WTC11 (cell line): ENCODE data around the gene CALHM5. TPM values are rescaled to one million over a fixed set of nuclear protein-coding genes. Genes with fewer than 3 reads are reported as not detected.

Experiments
- ATAC-seq: fragments of 200-7000 bp; cut with Tn5 transposase; 2 replicates; pipeline ENCODE4 v1.10.0; 2021; ENCODE audit warnings: mild to moderate bottlenecking, moderate library complexity
- CTCF ChIA-PET: fragments of 300-600 bp; sonication (Branson Sonifier 250); formaldehyde crosslinking; loops from one replicate; lab custom pipeline; 2021; ENCODE audit warnings: antibody characterized with exemption; lab: Charles Lee
- POLR2A ChIA-PET: fragments of 350-600 bp; sonication (Branson Sonifier 250); formaldehyde crosslinking; loops from one replicate; lab custom pipeline; 2021; ENCODE audit warnings: antibody characterized with exemption; lab: Charles Lee
- DNase-seq: peaks from one replicate; pipeline ENCODE4 v3.0.0; 2021; ENCODE audit warnings: low spot score
- H3K27ac Mint-ChIP-seq: 2 replicates; pipeline ENCODE4 v1.8.0; 2021; ENCODE audit warnings: mixed read lengths
- H3K27me3 Mint-ChIP-seq: 2 replicates; pipeline ENCODE4 v1.8.0; 2021; ENCODE audit warnings: low read depth, mild to moderate bottlenecking, moderate library complexity, mixed read lengths
- H3K36me3 Mint-ChIP-seq: 2 replicates; pipeline ENCODE4 v1.8.0; 2021; ENCODE audit warnings: mixed read lengths
- H3K4me1 Mint-ChIP-seq: 2 replicates; pipeline ENCODE4 v1.8.0; 2022; ENCODE audit warnings: mixed read lengths
- H3K4me3 Mint-ChIP-seq: 2 replicates; pipeline ENCODE4 v1.8.0; 2021; ENCODE audit warnings: mild to moderate bottlenecking, moderate library complexity, mixed read lengths
- H3K9me3 Mint-ChIP-seq: 2 replicates; pipeline ENCODE4 v1.8.0; 2021; ENCODE audit warnings: mixed read lengths
- ATF2 ChIP-seq: sonication (generic); formaldehyde crosslinking; IDR thresholded peaks from 2 replicates; pipeline ENCODE4 v1.8.1; 2022; ENCODE audit warnings: low read depth, missing genetic modification reagents, borderline replicate concordance
- ATF3 ChIP-seq: sonication (generic); formaldehyde crosslinking; conservative IDR thresholded peaks from 2 replicates; pipeline ENCODE4 v1.8.1; 2022; ENCODE audit warnings: mild to moderate bottlenecking, missing genetic modification reagents
- CTCF ChIP-seq: fragments of 200-600 bp; IDR thresholded peaks from 2 replicates; pipeline ENCODE4 v1.8.0; 2022; ENCODE audit warnings: antibody characterized with exemption
- FOXJ3 ChIP-seq: sonication (generic); formaldehyde crosslinking; IDR thresholded peaks from 2 replicates; pipeline ENCODE4 v1.9.0; 2021; ENCODE audit warnings: missing genetic modification reagents, mild to moderate bottlenecking, borderline replicate concordance
- GABPB1 ChIP-seq: sonication (generic); formaldehyde crosslinking; IDR thresholded peaks from 2 replicates; pipeline ENCODE4 v1.8.1; 2023; ENCODE audit warnings: mild to moderate bottlenecking, missing genetic modification reagents
- JUN ChIP-seq: sonication (generic); formaldehyde crosslinking; IDR thresholded peaks from 2 replicates; pipeline ENCODE4 v1.8.0; 2023; ENCODE audit warnings: mild to moderate bottlenecking, missing genetic modification reagents
- RELA ChIP-seq: sonication (generic); formaldehyde crosslinking; IDR thresholded peaks from 2 replicates; pipeline ENCODE4 v1.8.1; 2022; ENCODE audit warnings: missing genetic modification reagents, mild to moderate bottlenecking, borderline replicate concordance
- SMAD3 ChIP-seq: sonication (generic); formaldehyde crosslinking; IDR thresholded peaks from 2 replicates; pipeline ENCODE4 v1.8.0; 2022; ENCODE audit warnings: missing genetic modification reagents, mild to moderate bottlenecking, borderline replicate concordance
- SP1 ChIP-seq: sonication (generic); formaldehyde crosslinking; conservative IDR thresholded peaks from 2 replicates; pipeline ENCODE4 v1.8.1; 2022; ENCODE audit warnings: missing genetic modification reagents
- TEAD1 ChIP-seq: sonication (generic); formaldehyde crosslinking; IDR thresholded peaks from 2 replicates; pipeline ENCODE4 v1.8.0; 2022; ENCODE audit warnings: mild to moderate bottlenecking, missing genetic modification reagents
- TEAD4 ChIP-seq: sonication (generic); formaldehyde crosslinking; IDR thresholded peaks from 2 replicates; pipeline ENCODE4 v1.8.0; 2022; ENCODE audit warnings: mild to moderate bottlenecking, missing genetic modification reagents
- ZBTB21 ChIP-seq: sonication (generic); formaldehyde crosslinking; IDR thresholded peaks from 2 replicates; pipeline ENCODE4 v1.8.1; 2023; ENCODE audit warnings: mild to moderate bottlenecking, missing genetic modification reagents, borderline replicate concordance
- ZNF138 ChIP-seq: sonication (generic); formaldehyde crosslinking; conservative IDR thresholded peaks from 2 replicates; pipeline ENCODE4 v1.8.1; 2022; ENCODE audit warnings: mild to moderate bottlenecking, moderate library complexity, missing genetic modification reagents
- ZNF281 ChIP-seq: sonication (generic); formaldehyde crosslinking; IDR thresholded peaks from 2 replicates; pipeline ENCODE4 v1.8.0; 2023; ENCODE audit warnings: mild to moderate bottlenecking, missing genetic modification reagents
- ZNF416 ChIP-seq: fragments of 250-450 bp; sonication (Bioruptor Pico); IDR thresholded peaks from 2 replicates; pipeline ENCODE4 v1.9.0; 2021; ENCODE audit warnings: mild to moderate bottlenecking, inconsistent platforms
- ZNF532 ChIP-seq: fragments of 250-450 bp; sonication (Bioruptor Pico); IDR thresholded peaks from 2 replicates; pipeline ENCODE4 v1.9.0; 2021; ENCODE audit warnings: mild to moderate bottlenecking, borderline replicate concordance
- total RNA-seq: library from RNA; stranded (reverse); gene quantifications from 3 replicates; pipeline ENCODE4 v1.2.3, GENCODE V29; 2021

The CALHM5 gene
- total RNA-seq, 1 experiment from 2014 or later = 0.09 TPM

- ATAC-seq (no peak), DNase-seq (no peak)
- H3K27ac Mint-ChIP-seq = no peak overlapping the region
- no peak overlapping the region for H3K4me3 Mint-ChIP-seq
- TF ChIP-seq ZNF416 (CRISPR knock-in tag) (no peak), ZBTB21 (no peak)
- CTCF ChIA-PET = interaction anchor here (0.7 to 0.8 kb wide), 3 partner anchors 9 to 256 kb away, joined by 3 read pairs; no protein-coding TSS in a partner anchor
- POLR2A ChIA-PET = interaction anchor here (0.7 kb wide), 1 partner anchor 9 kb away, joined by 3 read pairs; no protein-coding TSS in a partner anchor
- no peaks in the 10 kb centered on the region for H3K27me3 Mint-ChIP-seq
- peaks cover 7% of the 10 kb centered on the region for H3K4me1 Mint-ChIP-seq
- no peaks in the 10 kb centered on the region for H3K9me3 Mint-ChIP-seq
- H3K36me3 Mint-ChIP-seq = no peaks in the 10 kb centered on the region
Observed at GRCh38 chr6:116543149-116543548, 31.7 kb downstream of the CALHM5 start.

GRCh38 chr6:116545651-116546050 is 34.2 kb downstream of the CALHM5 start, which contains the start of gene TRAPPC3L:
Gene TRAPPC3L (minus strand): TSS chr6:116545684. CDS start chr6:116545514, 170 bp downstream.
- no peak within 1 kb of the TSS for H3K4me3 Mint-ChIP-seq

More at GRCh38 chr6:116545651-116546050, 34.2 kb downstream of the CALHM5 start, which contains the start of gene TRAPPC3L:
- Mint-ChIP-seq H3K4me1 (peaks cover 7% of the 10 kb centered on the region), H3K36me3 (no peaks in the 10 kb centered on the region), H3K27me3 (no peaks in the 10 kb centered on the region), H3K9me3 (no peaks in the 10 kb centered on the region), H3K27ac (no peak within 1 kb of the TSS)
- ChIA-PET POLR2A (no interaction called here), CTCF (interaction anchor here (1.2 to 1.5 kb wide), 3 partner anchors 258 to 277 kb away, joined by 3 to 5 read pairs (median 3); no protein-coding TSS in a partner anchor)
- DNase-seq (no peak), ATAC-seq (no peak)
- TF ChIP-seq ATF2 (CRISPR knock-in tag) = no peak
- TF ChIP-seq RELA = no peak
- TF ChIP-seq GABPB1 (CRISPR knock-in tag) = no peak
- no peak for TF ChIP-seq FOXJ3 (CRISPR knock-in tag)
- TF ChIP-seq JUN = no peak
- no peak for TF ChIP-seq TEAD4 (CRISPR knock-in tag)
- TF ChIP-seq ATF3 (CRISPR knock-in tag) = no peak
- TF ChIP-seq CTCF = no peak
- TF ChIP-seq ZNF532 (CRISPR knock-in tag) = no peak
- TF ChIP-seq ZNF281 = no peak
- TF ChIP-seq TEAD1 (CRISPR knock-in tag) = no peak
- no peak for TF ChIP-seq ZNF138 (CRISPR knock-in tag)
- no peak for TF ChIP-seq SMAD3 (CRISPR knock-in tag)
- no peak for TF ChIP-seq SP1
